ENCODE measurements around the gene FFAR1.

Gene FFAR1

DNA sequence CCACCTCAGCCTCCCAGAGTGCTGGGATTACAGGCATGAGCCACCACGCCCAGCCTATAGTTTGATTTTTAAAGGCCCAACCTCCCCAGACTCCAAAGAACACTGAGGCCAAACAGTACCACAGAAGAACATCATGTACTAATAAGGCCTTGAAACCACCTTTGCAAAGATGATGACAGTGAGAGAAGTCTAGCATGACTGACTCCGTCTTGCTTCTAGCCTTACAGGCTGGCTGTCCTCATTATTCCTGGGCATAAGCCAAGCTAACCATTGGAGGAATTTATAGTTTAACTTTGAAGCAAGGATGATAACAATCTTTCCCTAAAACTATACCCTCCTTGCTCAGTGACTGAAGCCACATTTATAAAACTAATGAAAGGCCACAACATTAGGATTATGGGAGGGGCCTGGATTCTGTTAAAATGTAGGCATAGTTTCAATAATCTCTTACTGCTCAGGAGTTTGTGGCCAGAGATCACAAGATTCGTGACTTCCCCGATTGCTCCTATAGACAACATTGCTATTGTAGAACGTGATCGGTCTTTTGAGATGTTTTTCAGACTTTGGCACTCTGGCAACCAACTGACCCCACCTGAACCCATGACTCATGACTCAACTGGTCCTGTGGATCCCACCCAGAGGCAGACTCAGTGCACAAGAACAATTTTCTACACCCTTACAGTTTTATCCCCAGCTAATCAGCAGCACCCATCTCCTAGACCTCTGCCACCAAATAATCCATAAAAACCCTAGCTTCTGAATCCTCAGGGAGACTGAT is 40.8 kb downstream of the FFAR1 start:
- DNase-seq (ENCODE audit: low read depth in 2 of 3, low spot score in 2 of 3), result no peak

DNA sequence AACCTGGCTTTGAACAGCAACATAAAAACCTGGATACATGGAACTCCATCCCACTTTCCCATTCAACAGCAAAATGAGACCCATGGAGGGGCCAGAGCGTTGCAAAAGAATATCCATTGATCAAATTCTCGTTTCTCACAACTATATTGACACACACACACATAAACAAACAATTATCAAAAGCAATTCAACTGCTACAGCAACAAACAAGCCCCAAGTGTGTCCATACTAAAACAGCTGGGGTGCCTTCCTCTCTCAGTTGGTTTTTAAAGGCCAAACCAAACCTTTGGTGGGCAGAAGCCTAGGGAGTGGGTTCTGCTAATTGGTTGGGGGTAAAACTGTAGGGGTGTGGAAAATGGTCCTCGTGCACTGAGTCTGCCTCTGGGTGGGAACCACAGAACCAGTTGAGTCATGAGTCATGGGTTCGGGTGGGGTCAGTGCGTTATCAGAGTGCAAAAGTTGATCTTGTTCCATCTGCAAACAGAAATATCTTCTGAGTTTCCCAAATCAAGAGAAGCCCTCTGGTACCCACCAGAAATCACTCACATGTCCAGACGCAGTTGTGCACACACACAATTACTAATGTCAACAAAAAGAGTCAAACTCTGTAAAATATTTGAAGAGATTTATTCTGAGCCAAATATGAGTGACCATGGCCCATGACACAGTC is 41.6 kb downstream of the FFAR1 start:
- DNase-seq (ENCODE audit: low read depth in 2 of 3, low spot score in 2 of 3), result no peak

DNA sequence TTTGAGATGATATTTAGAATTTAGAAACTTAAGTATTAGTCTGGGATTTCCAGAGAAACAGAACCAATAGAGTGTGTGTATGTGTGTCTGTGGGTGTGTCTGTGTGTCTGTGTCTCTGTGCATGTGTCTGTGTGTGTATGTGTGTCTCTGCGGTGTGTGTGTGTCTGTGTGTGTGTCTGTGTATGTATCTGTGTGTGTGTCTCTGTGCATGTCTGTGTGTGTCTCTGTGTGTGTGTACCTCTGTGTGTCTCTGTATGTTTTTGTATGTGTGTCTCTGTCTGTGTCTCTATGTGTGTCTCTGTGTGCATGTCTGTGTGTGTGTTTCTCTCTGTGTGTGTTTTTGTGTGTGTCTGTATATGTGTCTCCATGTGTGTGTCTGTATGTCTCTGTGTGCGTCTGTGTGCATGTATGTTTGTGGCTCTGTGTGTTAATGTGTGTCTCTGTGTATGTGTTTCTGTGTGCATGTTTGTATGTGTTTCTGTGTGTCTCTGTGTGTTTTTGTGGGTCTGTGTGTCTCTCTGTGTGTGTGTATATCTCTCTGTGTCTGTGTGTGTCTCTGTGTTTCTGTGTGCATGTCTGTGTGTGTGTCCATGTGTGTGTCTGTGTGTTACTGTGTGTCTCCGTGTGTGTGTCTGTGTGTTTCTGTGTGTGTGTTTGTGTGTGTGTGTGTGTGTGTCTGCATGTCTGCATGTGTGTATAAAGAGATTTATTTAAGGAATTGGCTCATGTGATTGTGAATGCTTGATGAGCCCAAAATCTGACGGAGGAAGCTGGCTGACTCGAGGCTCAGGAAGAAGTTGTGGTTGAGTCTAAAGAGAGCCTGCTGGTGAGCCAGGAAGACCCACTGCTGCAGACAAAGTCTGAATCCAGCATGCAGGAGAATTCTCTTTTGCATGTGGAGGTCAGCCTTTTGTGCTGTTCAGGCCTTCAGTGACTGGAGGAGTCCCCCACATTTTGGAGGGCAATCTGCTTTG is 45.3 kb downstream of the FFAR1 start:
- no peak for DNase-seq (ENCODE audit: low read depth in 2 of 3, low spot score in 2 of 3)

DNA sequence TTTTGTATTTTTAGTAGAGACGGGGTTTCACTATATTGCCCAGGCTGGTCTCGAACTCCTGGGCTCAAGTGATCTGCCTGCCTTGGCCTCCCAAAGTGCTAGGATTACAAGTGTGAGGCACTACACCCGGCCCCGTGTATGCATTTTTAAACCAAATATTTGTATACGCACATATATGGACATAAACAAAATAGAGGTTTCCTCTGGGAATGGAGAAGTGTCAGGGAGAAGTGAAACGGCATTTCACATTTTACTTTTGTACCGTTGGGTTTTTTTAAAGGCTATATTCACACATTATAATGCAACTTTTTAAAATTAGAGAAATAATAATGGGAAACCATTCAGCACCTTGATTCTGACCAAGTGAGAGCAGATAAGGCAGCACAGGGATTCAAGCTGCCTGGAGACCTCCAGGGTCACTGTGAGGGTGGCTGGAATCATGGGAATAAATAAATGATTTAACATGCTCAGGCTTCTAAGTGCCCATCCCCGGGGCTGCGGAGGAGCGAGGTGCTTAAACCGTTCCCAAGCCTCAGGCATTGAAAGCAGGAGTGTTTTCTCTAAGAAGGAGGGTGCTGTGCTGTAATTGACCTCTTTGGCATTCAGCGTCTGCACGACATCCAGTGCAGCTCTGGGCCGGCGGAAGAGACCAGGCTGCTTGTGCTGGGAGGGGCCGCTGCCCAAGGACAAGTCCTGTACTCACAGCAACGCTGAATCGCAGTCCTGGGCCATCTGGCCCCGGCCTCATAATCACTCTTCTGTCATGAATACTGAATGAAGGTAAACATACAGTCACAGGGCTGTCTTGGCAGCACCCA is 47.9 kb downstream of the FFAR1 start:
- DNase-seq (ENCODE audit: low read depth in 2 of 3, low spot score in 2 of 3), result no peak

DNA sequence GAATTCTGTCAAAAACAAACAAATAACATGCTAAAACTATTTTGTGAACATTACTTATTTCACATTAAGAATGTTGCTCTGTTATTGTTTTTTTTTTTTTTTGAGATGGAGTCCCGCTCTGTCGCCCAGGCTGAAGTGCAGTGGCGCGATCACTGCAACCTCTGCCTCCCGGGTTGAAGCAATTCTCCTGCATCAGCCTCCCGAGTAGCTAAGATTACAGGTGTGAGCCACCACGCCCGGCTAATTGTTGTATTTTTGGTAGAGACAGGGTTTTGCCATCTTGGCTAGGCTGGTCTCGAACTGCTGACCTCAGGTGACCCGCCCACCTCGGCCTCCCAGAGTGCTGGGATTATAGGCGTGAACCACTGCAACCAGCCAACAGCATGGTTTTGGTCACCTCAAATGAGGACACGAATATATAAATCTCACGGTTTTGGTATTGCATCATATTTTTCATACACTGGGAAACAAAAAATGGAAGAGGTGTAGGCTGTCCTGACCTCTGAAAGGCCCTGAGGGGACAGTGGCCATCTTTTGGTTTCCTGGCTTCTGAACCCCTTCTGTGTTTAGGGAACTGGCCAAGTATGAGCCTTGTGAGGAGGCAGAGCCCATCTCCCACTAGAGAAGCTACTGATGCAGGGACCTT is 48.7 kb downstream of the FFAR1 start:
- no peak for DNase-seq (ENCODE audit: low read depth in 2 of 3, low spot score in 2 of 3)

DNA sequence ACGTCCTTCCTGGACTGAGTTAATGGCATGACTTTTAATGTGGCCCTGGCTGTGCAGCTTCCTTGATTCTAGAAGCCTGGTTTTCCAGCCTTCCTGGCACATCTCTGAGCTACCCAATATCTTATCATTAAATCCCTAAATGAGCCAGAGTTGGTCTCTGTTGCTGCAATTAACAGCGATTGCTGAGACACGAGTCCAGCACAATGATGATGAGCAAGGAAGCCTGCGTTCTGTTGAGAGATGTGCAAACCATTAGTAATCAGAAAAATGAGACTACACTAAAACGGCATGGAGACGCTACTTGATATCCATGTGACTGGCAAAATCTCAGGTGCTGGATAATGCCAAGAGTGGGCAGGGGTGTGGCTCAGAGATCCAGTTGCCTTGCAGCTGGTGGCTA is 49.4 kb downstream of the FFAR1 start:
- DNase-seq (ENCODE audit: low read depth in 2 of 3, low spot score in 2 of 3), result no peak
